ES-I3 (cell line): ENCODE results near the gene GSE1.

Experiments
- H3K36me3 ChIP-seq: 2 replicates; pipeline ENCODE4 v1.6.1; 2013; ENCODE audit warnings: mild to moderate bottlenecking, low read length, control low read depth, moderate library complexity; ENCODE audit not compliant: insufficient read depth
- H3K4me1 ChIP-seq: 2 replicates; pipeline ENCODE4 v1.6.1; 2013; ENCODE audit warnings: mild to moderate bottlenecking, control low read depth, low read length; ENCODE audit not compliant: insufficient read depth
- H3K9ac ChIP-seq: 2 replicates; pipeline ENCODE4 v1.6.1; 2013; ENCODE audit warnings: low read depth, mild to moderate bottlenecking, low read length, moderate library complexity
- H3K9me3 ChIP-seq: 2 replicates; pipeline ENCODE4 v1.6.1; 2013; ENCODE audit warnings: mild to moderate bottlenecking, low read length, moderate library complexity; ENCODE audit not compliant: control insufficient read depth, insufficient read depth

GSE1 gene

GRCh38 chr16:85640585-85640984 is 27.5 kb downstream of the GSE1 start:
- H3K36me3 ChIP-seq: no peaks in the 10 kb centered on the region
- no peak overlapping the region for H3K9ac ChIP-seq
- no peaks in the 10 kb centered on the region for H3K4me1 ChIP-seq
- no peaks in the 10 kb centered on the region for H3K9me3 ChIP-seq

- Histone ChIP-seq H3K9ac (no peak overlapping the region), H3K36me3 (no peaks in the 10 kb centered on the region), H3K9me3 (no peaks in the 10 kb centered on the region), H3K4me1 (no peaks in the 10 kb centered on the region)
Measured at GRCh38 chr16:85641305-85641704, 28.2 kb downstream of the GSE1 start.

GRCh38 chr16:85641776-85642176 is 28.7 kb downstream of the GSE1 start:
- no peak overlapping the region for H3K9ac ChIP-seq
- no peaks in the 10 kb centered on the region for H3K4me1 ChIP-seq
- H3K9me3 ChIP-seq: no peaks in the 10 kb centered on the region
- no peaks in the 10 kb centered on the region for H3K36me3 ChIP-seq

- Histone ChIP-seq H3K36me3 (no peaks in the 10 kb centered on the region), H3K9me3 (no peaks in the 10 kb centered on the region), H3K9ac (no peak overlapping the region), H3K4me1 (no peaks in the 10 kb centered on the region)
Measured at GRCh38 chr16:85642762-85643358, 29.7 kb downstream of the GSE1 start.

- Histone ChIP-seq H3K9ac (no peak overlapping the region), H3K4me1 (no peaks in the 10 kb centered on the region), H3K36me3 (no peaks in the 10 kb centered on the region), H3K9me3 (no peaks in the 10 kb centered on the region)
Measured at GRCh38 chr16:85643631-85644030, 30.5 kb downstream of the GSE1 start.

GRCh38 chr16:85644093-85644712 is 31.1 kb downstream of the GSE1 start:
- no peak overlapping the region for H3K9ac ChIP-seq
- no peaks in the 10 kb centered on the region for H3K4me1 ChIP-seq
- H3K9me3 ChIP-seq: no peaks in the 10 kb centered on the region
- no peaks in the 10 kb centered on the region; the same call in 1 of the 2 replicates for H3K36me3 ChIP-seq

- Histone ChIP-seq H3K4me1 (no peaks in the 10 kb centered on the region), H3K36me3 (no peaks in the 10 kb centered on the region; the same call in 1 of the 2 replicates), H3K9ac (no peak overlapping the region)
Measured at GRCh38 chr16:85645021-85645589, 32.0 kb downstream of the GSE1 start.

GRCh38 chr16:85646358-85646907 is 33.3 kb downstream of the GSE1 start:
- H3K36me3 ChIP-seq: no peaks in the 10 kb centered on the region; the same call in 1 of the 2 replicates
- H3K9ac ChIP-seq: no peak overlapping the region
- no peaks in the 10 kb centered on the region for H3K4me1 ChIP-seq
- no peaks in the 10 kb centered on the region for H3K9me3 ChIP-seq

More at GRCh38 chr16:85645021-85645589, 32.0 kb downstream of the GSE1 start:
- no peaks in the 10 kb centered on the region for H3K9me3 ChIP-seq

GRCh38 chr16:85646976-85647375 is 33.9 kb downstream of the GSE1 start:
- H3K9me3 ChIP-seq: no peaks in the 10 kb centered on the region
- H3K36me3 ChIP-seq: no peaks in the 10 kb centered on the region; the same call in 1 of the 2 replicates
- H3K9ac ChIP-seq: no peak overlapping the region
- no peaks in the 10 kb centered on the region for H3K4me1 ChIP-seq

- Histone ChIP-seq H3K9ac (no peak overlapping the region), H3K4me1 (no peaks in the 10 kb centered on the region), H3K9me3 (no peaks in the 10 kb centered on the region), H3K36me3 (no peaks in the 10 kb centered on the region; the same call in 1 of the 2 replicates)
Measured at GRCh38 chr16:85648070-85648714, 35.1 kb downstream of the GSE1 start.

GRCh38 chr16:85648805-85649204 is 35.7 kb downstream of the GSE1 start:
- Histone ChIP-seq H3K36me3 (no peaks in the 10 kb centered on the region; the same call in 1 of the 2 replicates), H3K4me1 (no peaks in the 10 kb centered on the region), H3K9ac (no peak overlapping the region), H3K9me3 (no peaks in the 10 kb centered on the region)

GRCh38 chr16:85649411-85650134 is 36.5 kb downstream of the GSE1 start:
- no peaks in the 10 kb centered on the region for H3K4me1 ChIP-seq
- no peaks in the 10 kb centered on the region for H3K9me3 ChIP-seq
- no peaks in the 10 kb centered on the region; the same call in none of the 2 replicates for H3K36me3 ChIP-seq
- no peak overlapping the region for H3K9ac ChIP-seq

GRCh38 chr16:85650135-85650843 is 37.2 kb downstream of the GSE1 start:
- Histone ChIP-seq H3K9ac (no peak overlapping the region), H3K36me3 (peaks cover 4% of the 10 kb centered on the region), H3K4me1 (no peaks in the 10 kb centered on the region), H3K9me3 (no peaks in the 10 kb centered on the region)
